H1 (cell line): ENCODE results near the gene RNF135. TPM values are rescaled to one million over a fixed set of nuclear protein-coding genes. Genes with fewer than 3 reads are reported as not detected.

ENCODE experiments used
- CTCF ChIA-PET: fragments of 300-600 bp; sonication (Branson Sonifier 250); formaldehyde crosslinking; loops from one replicate; lab custom pipeline; 2021; ENCODE audit not compliant: partially characterized antibody; lab: Charles Lee
- POLR2A ChIA-PET: fragments of 300-600 bp; sonication (Branson Sonifier 250); formaldehyde crosslinking; loops from one replicate; lab custom pipeline; 2021; ENCODE audit warnings: inconsistent platforms; ENCODE audit not compliant: partially characterized antibody; lab: Charles Lee
- DNase-seq, 2 experiments: peaks; one replicate each; pipeline versions ENCODE4 v3.0.0 to v3.0.0-alpha.2; 2010 to 2022; ENCODE audit warnings: low spot score in 2 of 2, low read depth in 1 of 2, mixed read lengths in 1 of 2
- FAIRE-seq: peaks from 2 replicates; lab custom pipeline; 2011; peaks lifted over from hg19 to GRCh38; lab: Jason Lieb, UNC
- H2AFZ ChIP-seq: 2 replicates; pipeline ENCODE4 v1.8.1; 2012; ENCODE audit warnings: low read length, inconsistent platforms
- H2AK5ac ChIP-seq: 2 replicates; pipeline ENCODE4 v1.6.1; 2013; ENCODE audit warnings: low read depth, low read length
- H2BK120ac ChIP-seq: replicated peaks from 2 replicates; pipeline ENCODE3; 2013; ENCODE audit warnings: low read depth, low read length, inconsistent platforms
- H2BK12ac ChIP-seq: 2 replicates; pipeline ENCODE4 v1.6.1; 2013; ENCODE audit warnings: low read depth, low read length
- H2BK15ac ChIP-seq: 2 replicates; pipeline ENCODE4 v1.6.1; 2013; ENCODE audit warnings: low read length
- H2BK20ac ChIP-seq: 2 replicates; pipeline ENCODE4 v1.6.1; 2013; ENCODE audit warnings: low read length
- H2BK5ac ChIP-seq: 2 replicates; pipeline ENCODE4 v1.6.1; 2013; ENCODE audit warnings: low read depth, low read length
- H3K14ac ChIP-seq: 2 replicates; pipeline ENCODE4 v1.6.1; 2013; ENCODE audit warnings: inconsistent platforms; ENCODE audit not compliant: insufficient read length
- H3K18ac ChIP-seq: 2 replicates; pipeline ENCODE4 v1.6.1; 2013; ENCODE audit warnings: low read length; ENCODE audit errors: extremely low read depth
- H3K23ac ChIP-seq: 2 replicates; pipeline ENCODE4 v1.6.1; 2013; ENCODE audit warnings: inconsistent platforms; ENCODE audit not compliant: insufficient read length
- H3K23me2 ChIP-seq: 2 replicates; pipeline ENCODE4 v1.6.1; 2013; ENCODE audit warnings: low read depth, low read length
- H3K27ac ChIP-seq: 2 replicates; pipeline ENCODE4 v1.6.1; 2011; ENCODE audit warnings: low read depth, low read length, inconsistent platforms
- H3K27me3 ChIP-seq, 4 experiments: replicated peaks in 1 of 4; 1 replicate in 1 of 4; 2 replicates in 3 of 4; pipeline versions ENCODE4 v1.6.1 to v1.8.1; 2011 to 2013; ENCODE audit warnings: low read length in 3 of 4, mild to moderate bottlenecking in 3 of 4, inconsistent platforms in 2 of 4, mixed read lengths in 2 of 4, moderate library complexity in 1 of 4; ENCODE audit not compliant: control insufficient read depth in 3 of 4, insufficient read depth in 3 of 4; ENCODE audit errors: extremely low read depth in 1 of 4
- H3K36me3 ChIP-seq, 4 experiments: 2 replicates each; pipeline versions ENCODE4 v1.6.1 to v1.8.1; 2011 to 2013; ENCODE audit warnings: mild to moderate bottlenecking in 4 of 4, low read length in 3 of 4, moderate library complexity in 2 of 4, control low read depth in 1 of 4, inconsistent platforms in 1 of 4; ENCODE audit not compliant: insufficient read depth in 4 of 4, control insufficient read depth in 2 of 4
- H3K4ac ChIP-seq: replicated peaks from 2 replicates; pipeline ENCODE3; 2013; ENCODE audit warnings: low read length, low read depth, mixed read lengths, inconsistent platforms; ENCODE audit not compliant: insufficient read length
- H3K4me1 ChIP-seq, 4 experiments: replicated peaks in 1 of 4; 1 replicate in 1 of 4; 2 replicates in 3 of 4; pipeline versions ENCODE4 v1.6.1 to v1.8.1; 2011 to 2013; ENCODE audit warnings: low read length in 3 of 4, inconsistent platforms in 2 of 4, mixed read lengths in 1 of 4; ENCODE audit not compliant: insufficient read depth in 4 of 4, control insufficient read depth in 3 of 4
- H3K4me2 ChIP-seq, 2 experiments: 2 replicates each; pipeline versions ENCODE4 v1.6.1 to v1.8.1; 2011 to 2013; ENCODE audit warnings: low read depth in 2 of 2, low read length in 2 of 2, control low read depth in 1 of 2, inconsistent platforms in 1 of 2, mild to moderate bottlenecking in 1 of 2; ENCODE audit not compliant: insufficient read depth in 1 of 2
- H3K4me3 ChIP-seq, 4 experiments: fragments of 200-600, 300-600 bp in 1 of 4; sonication (generic), shearing (Covaris generic), sonication (Bioruptor Twin) in 1 of 4; 2 replicates each; pipeline versions ENCODE4 v1.5.1 to v1.8.1; 2011 to 2016; ENCODE audit warnings: low read length in 4 of 4, low read depth in 3 of 4, control low read depth in 2 of 4, inconsistent platforms in 2 of 4, mild to moderate bottlenecking in 2 of 4, mixed read lengths in 1 of 4, moderate library complexity in 1 of 4; ENCODE audit not compliant: insufficient read depth in 2 of 4; ENCODE audit errors: extremely low read depth in 1 of 4
- H3K56ac ChIP-seq: replicated peaks from 2 replicates; pipeline ENCODE3; 2013; ENCODE audit warnings: low read depth, mild to moderate bottlenecking, mixed read lengths, low read length, inconsistent platforms; ENCODE audit not compliant: insufficient read length
- H3K79me1 ChIP-seq: 2 replicates; pipeline ENCODE4 v1.6.1; 2013; ENCODE audit warnings: low read depth, low read length, control low read depth
- H3K79me2 ChIP-seq, 2 experiments: 2 replicates each; pipeline versions ENCODE4 v1.6.1 to v1.8.1; 2012 to 2013; ENCODE audit warnings: low read length in 2 of 2, mild to moderate bottlenecking in 2 of 2, inconsistent platforms in 1 of 2; ENCODE audit not compliant: insufficient read depth in 2 of 2, control insufficient read depth in 1 of 2
- H3K9ac ChIP-seq, 4 experiments: replicated peaks in 1 of 4; 1 replicate in 1 of 4; 2 replicates in 3 of 4; pipeline versions ENCODE4 v1.6.1 to v1.8.1; 2011 to 2013; ENCODE audit warnings: low read depth in 3 of 4, low read length in 3 of 4, control low read depth in 2 of 4, mild to moderate bottlenecking in 2 of 4, moderate library complexity in 2 of 4, inconsistent platforms in 1 of 4; ENCODE audit errors: extremely low read depth in 1 of 4
- H3K9me3 ChIP-seq, 2 experiments: 2 replicates each; pipeline versions ENCODE4 v1.6.1 to v1.8.1; 2012 to 2013; ENCODE audit warnings: mild to moderate bottlenecking in 2 of 2, moderate library complexity in 2 of 2, control low read depth in 1 of 2, inconsistent platforms in 1 of 2, low read depth in 1 of 2, low read length in 1 of 2, mixed read lengths in 1 of 2; ENCODE audit not compliant: insufficient read depth in 2 of 2
- H4K20me1 ChIP-seq, 2 experiments: replicated peaks in 1 of 2; 2 replicates each; pipeline versions ENCODE3 to v1.8.1; 2011 to 2013; ENCODE audit warnings: inconsistent platforms in 2 of 2, low read length in 2 of 2, mild to moderate bottlenecking in 1 of 2; ENCODE audit not compliant: insufficient read depth in 2 of 2, control insufficient read depth in 1 of 2
- H4K5ac ChIP-seq: 2 replicates; pipeline ENCODE4 v1.6.1; 2013; ENCODE audit warnings: low read length, low read depth, mixed read lengths, inconsistent platforms; ENCODE audit not compliant: insufficient read length
- H4K8ac ChIP-seq: 2 replicates; pipeline ENCODE4 v1.8.0; 2013; ENCODE audit warnings: mild to moderate bottlenecking, moderate library complexity, low read length, inconsistent platforms; ENCODE audit not compliant: insufficient read depth; ENCODE audit errors: extremely low read depth
- H4K91ac ChIP-seq: replicated peaks from 2 replicates; pipeline ENCODE3; 2013; ENCODE audit warnings: low read length, mixed read lengths, inconsistent platforms; ENCODE audit not compliant: insufficient read length
- BACH1 ChIP-seq: IDR thresholded peaks from 2 replicates; pipeline ENCODE4 v1.6.1; 2012; ENCODE audit warnings: low read length, improper control_type of control experiment
- CHD2 ChIP-seq: IDR thresholded peaks from 2 replicates; pipeline ENCODE4 v1.6.1; 2012; ENCODE audit warnings: low read length, improper control_type of control experiment
- GABPA ChIP-seq: IDR thresholded peaks from 2 replicates; pipeline ENCODE4 v1.6.1; 2011; ENCODE audit warnings: mild to moderate bottlenecking, low read length, moderate library complexity, borderline replicate concordance; ENCODE audit not compliant: insufficient read depth
- GTF2F1 ChIP-seq: IDR thresholded peaks from 2 replicates; pipeline ENCODE4 v1.6.1; 2012; ENCODE audit warnings: low read depth, low read length, improper control_type of control experiment, borderline replicate concordance
- KDM5A ChIP-seq: fragments of 200-600 bp; IDR thresholded peaks from 2 replicates; pipeline ENCODE4 v1.7.1; 2012; ENCODE audit warnings: mild to moderate bottlenecking, low read length, inconsistent platforms, mixed read lengths
- PHF8 ChIP-seq: fragments of 200-600 bp; sonication (generic); conservative IDR thresholded peaks from 2 replicates; pipeline ENCODE4 v1.7.1; 2012; ENCODE audit warnings: low read depth, mild to moderate bottlenecking, inconsistent platforms, low read length, moderate library complexity
- RXRA ChIP-seq: IDR thresholded peaks from 2 replicates; pipeline ENCODE4 v1.6.1; 2011; ENCODE audit warnings: low read depth, mild to moderate bottlenecking, low read length, moderate library complexity; ENCODE audit not compliant: insufficient read depth
- TAF1 ChIP-seq: IDR thresholded peaks from 2 replicates; pipeline ENCODE4 v1.6.1; 2011; ENCODE audit warnings: mild to moderate bottlenecking, low read depth, low read length
- YY1 ChIP-seq: IDR thresholded peaks from 2 replicates; pipeline ENCODE4 v1.6.1; 2011; ENCODE audit warnings: low read depth, mild to moderate bottlenecking, low read length
- WGBS, 2 experiments: shearing (Covaris generic) in 1 of 2; methylation state at CpG; one replicate each; pipeline versions ENCODE4 v1.1.6 to v1.1.7; 2013 to 2015; ENCODE audit warnings: low lambda C conversion rate in 2 of 2, mixed read lengths in 2 of 2, inconsistent platforms in 1 of 2, low coverage in 1 of 2, missing lambda C conversion rate in 1 of 2; ENCODE audit not compliant: insufficient replicate concordance in 2 of 2, insufficient coverage in 1 of 2, insufficient read length in 1 of 2; ENCODE audit errors: extremely low coverage in 1 of 2, missing lambda C conversion rate in 1 of 2; 5-methylcytosine and 5-hydroxymethylcytosine counted together
- long read RNA-seq, 2 experiments: library from RNA in 1 of 2; library from capped mRNA in 1 of 2; stranded (forward); transcript quantifications; one replicate each; pipeline ENCODE4 v2.0.0, GENCODE V29; 2021; ENCODE audit warnings: inconsistent platforms in 1 of 2
- polyA minus RNA-seq, 3 experiments: library from RNA; depleted of rRNA, polyadenylated mRNA; stranded (reverse); fragments of >200 nt; gene quantifications; 1 replicate in 2 of 3; 2 replicates in 1 of 3; pipeline ENCODE4 v1.2.3, GENCODE V29; 2011
- polyA plus RNA-seq, 7 experiments: library from polyadenylated mRNA; depleted of rRNA in 3 of 7; stranded (reverse) in 5 of 7; unstranded in 2 of 7; fragments of >200 nt in 5 of 7; fragments of 200-250 nt in 2 of 7; gene quantifications; 1 replicate in 5 of 7; 2 replicates in 1 of 7; 4 replicates in 1 of 7; pipeline versions ENCODE4 v1.2.1 to v1.2.3, GENCODE V29; 2011 to 2013; ENCODE audit warnings: missing spikeins in 2 of 7, mixed read lengths in 2 of 7
- total RNA-seq: library from RNA; stranded (reverse); fragmentation: NEBNext Ultra II Directional; extraction: Animal tissue kit (Norgen Biotek cat#: 25700); gene quantifications from 2 replicates; pipeline ENCODE4 v1.2.1, GENCODE V29; 2021

The RNF135 gene
- total RNA-seq: 9.0 and 10.3 TPM in 2 replicates
- polyA plus RNA-seq (2011; rRNA removed): 7.7 and 8.8 TPM in 2 replicates
- 9.6 TPM for polyA plus RNA-seq (2011; cell fraction: cytosol; rRNA removed)
- polyA plus RNA-seq (2011; cell fraction: nucleus; rRNA removed): 5.4 TPM
- 7.8 to 9.9 TPM (median 8.5 TPM) in 4 replicates for polyA plus RNA-seq (2012, experiment 1 of 2)
- 8.8 TPM for polyA plus RNA-seq (2012, experiment 2 of 2)
- 4.0 TPM for polyA plus RNA-seq (2013, experiment 1 of 2)
- 3.9 TPM for polyA plus RNA-seq (2013, experiment 2 of 2)
- polyA minus RNA-seq (2011; rRNA and poly(A)+ RNA removed): 4.7 and 5.7 TPM in 2 replicates
- 17.0 TPM for polyA minus RNA-seq (2011; cell fraction: cytosol; rRNA and poly(A)+ RNA removed)
- 3.7 TPM for polyA minus RNA-seq (2011; cell fraction: nucleus; rRNA and poly(A)+ RNA removed)
- long read RNA-seq, experiment 1, partial matches to known transcripts: 0 of 9 reads
- long read RNA-seq, experiment 1, other reads (novel, unspliced or antisense): 6 of 9 reads
- long read RNA-seq, experiment 2, partial matches to known transcripts: 1 of 1 reads
- long read RNA-seq, experiment 2, other reads (novel, unspliced or antisense): 0 of 1 reads

- Histone ChIP-seq H4K8ac (peak within 1 kb of the TSS; percentile 90), H3K4ac (no peak within 1 kb of the TSS), H3K79me2 (no peaks in the 10 kb centered on the region), H2BK120ac (no peak within 1 kb of the TSS), H3K4me2 (peak within 1 kb of the TSS; percentile 89 to 97), H2BK5ac (peak within 1 kb of the TSS; percentile 60; the same call in 1 of the 2 replicates), H2BK20ac (no peak within 1 kb of the TSS), H3K18ac (peak within 1 kb of the TSS; percentile 93), H3K4me1 (no peaks in the 10 kb centered on the region), H3K79me1 (no peaks in the 10 kb centered on the region), H3K23ac (no peak within 1 kb of the TSS), H3K36me3 (no peaks in the 10 kb centered on the region), H4K5ac (peak within 1 kb of the TSS; percentile 73), H2AFZ (peak within 1 kb of the TSS; percentile 55), H3K14ac (no peak within 1 kb of the TSS), H4K91ac (peak within 1 kb of the TSS; percentile 66), H3K27me3 (no peaks in the 10 kb centered on the region; a peak in 1 of 7 replicates), H3K27ac (peak within 1 kb of the TSS; percentile 80), H2BK15ac (no peak within 1 kb of the TSS; the same call in 1 of the 2 replicates), H3K23me2 (peaks cover 6% of the 10 kb centered on the region; the same call in 1 of the 2 replicates), H4K20me1 (no peaks in the 10 kb centered on the region), H3K4me3 (peak within 1 kb of the TSS; percentile 65 to 75 (median 71)), H3K56ac (peak within 1 kb of the TSS; percentile 47), H2BK12ac (peak within 1 kb of the TSS; percentile 46; the same call in 1 of the 2 replicates), H2AK5ac (no peak within 1 kb of the TSS), H3K9ac (peak within 1 kb of the TSS; percentile 71 to 80 (median 76)), H3K9me3 (no peaks in the 10 kb centered on the region; a peak in 1 of 4 replicates)
- FAIRE-seq (no peak), DNase-seq (peak; percentile 53 to 85)
- ChIA-PET CTCF (interaction anchor here (0.9 to 1.6 kb wide), 2 partner anchors 18 to 43 kb away, joined by 3 read pairs; no protein-coding TSS in a partner anchor), POLR2A (interaction anchor here (0.6 to 3.0 kb wide), 11 partner anchors 14 to 407 kb away, joined by 3 to 16 read pairs (median 4); partner anchors contain the start of genes ATAD5 and TEFM)
- WGBS, 2 experiments: 4% methylated on average over 43 of the region's 66 CpGs; no CpG with 5 or more reads in 1 of the 2 experiments
- TF ChIP-seq RXRA: no peak
- peak; percentile 34; the same call in 1 of the 2 replicates for TF ChIP-seq GABPA
- peak; percentile 31 for TF ChIP-seq CHD2
- TF ChIP-seq GTF2F1: peak; percentile 79; the same call in 1 of the 2 replicates
- no peak for TF ChIP-seq BACH1
- no peak for TF ChIP-seq KDM5A
- TF ChIP-seq TAF1: 0 out of 2 replicates have a peak, but pooled peaks have one; percentile 46
- TF ChIP-seq YY1: peak; percentile 79; the same call in 1 of the 2 replicates
- TF ChIP-seq PHF8: peak; percentile 86
Observed at GRCh38 chr17:30970831-30971567, at the start of gene RNF135. TSS of gene RNF135 (plus strand) at chr17:30971039. CDS start at chr17:30971074, 35 bp downstream.
